Keratinocyte (primary cell): ENCODE measurements around the gene METTL8.

Experiments used
- EZH2 ChIP-seq: IDR thresholded peaks from one replicate; pipeline ENCODE4 v1.6.1; 2012; ENCODE audit warnings: inconsistent platforms, mild to moderate bottlenecking, low read length, moderate library complexity
- TF ChIP-seq, protein P1 (sequence below), 3 experiments: IDR thresholded peaks in 1 of 3; conservative IDR thresholded peaks in 1 of 3; optimal IDR thresholded peaks in 1 of 3; 2 replicates in 2 of 3; 3 replicates in 1 of 3; pipeline versions ENCODE3 to v1.5.1; 2011; ENCODE audit warnings: low read length in 3 of 3, mild to moderate bottlenecking in 3 of 3, moderate library complexity in 2 of 3, control low read depth in 1 of 3, inconsistent platforms in 1 of 3; ENCODE audit not compliant: insufficient read depth in 2 of 3; ENCODE audit errors: extremely low read depth in 1 of 3

DNA sequence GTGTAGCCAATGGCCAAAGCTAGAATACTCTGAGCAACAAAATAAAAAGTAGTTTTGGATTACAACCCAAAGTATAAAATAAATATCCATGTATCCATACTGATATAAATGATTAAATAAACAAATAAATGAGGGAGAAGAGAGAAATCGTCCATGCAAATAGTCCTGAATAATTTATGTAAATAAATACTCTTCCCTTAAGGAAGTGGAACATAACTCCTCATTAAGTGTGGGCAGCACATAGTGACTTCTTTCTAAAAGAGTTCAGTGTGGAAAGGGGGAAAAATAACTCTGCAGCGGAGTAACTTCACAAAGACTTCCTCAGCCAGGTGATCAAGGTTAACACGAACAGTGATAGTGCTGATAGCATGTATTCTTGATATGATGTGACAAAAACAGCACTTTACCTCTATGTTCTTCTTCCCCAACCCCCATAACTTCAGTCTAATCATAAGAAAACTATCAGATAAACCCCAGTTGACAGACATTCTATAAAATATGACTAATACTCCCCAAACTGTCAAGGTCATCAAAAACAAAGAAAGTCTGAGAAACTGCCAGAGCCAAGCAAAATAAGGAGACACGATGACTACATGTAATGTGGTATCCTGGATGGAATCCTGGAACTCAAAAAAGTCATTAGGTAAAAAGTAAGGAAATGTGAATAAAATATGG is 30.7 kb downstream of the METTL8 start:
- TF ChIP-seq, protein P1, sequence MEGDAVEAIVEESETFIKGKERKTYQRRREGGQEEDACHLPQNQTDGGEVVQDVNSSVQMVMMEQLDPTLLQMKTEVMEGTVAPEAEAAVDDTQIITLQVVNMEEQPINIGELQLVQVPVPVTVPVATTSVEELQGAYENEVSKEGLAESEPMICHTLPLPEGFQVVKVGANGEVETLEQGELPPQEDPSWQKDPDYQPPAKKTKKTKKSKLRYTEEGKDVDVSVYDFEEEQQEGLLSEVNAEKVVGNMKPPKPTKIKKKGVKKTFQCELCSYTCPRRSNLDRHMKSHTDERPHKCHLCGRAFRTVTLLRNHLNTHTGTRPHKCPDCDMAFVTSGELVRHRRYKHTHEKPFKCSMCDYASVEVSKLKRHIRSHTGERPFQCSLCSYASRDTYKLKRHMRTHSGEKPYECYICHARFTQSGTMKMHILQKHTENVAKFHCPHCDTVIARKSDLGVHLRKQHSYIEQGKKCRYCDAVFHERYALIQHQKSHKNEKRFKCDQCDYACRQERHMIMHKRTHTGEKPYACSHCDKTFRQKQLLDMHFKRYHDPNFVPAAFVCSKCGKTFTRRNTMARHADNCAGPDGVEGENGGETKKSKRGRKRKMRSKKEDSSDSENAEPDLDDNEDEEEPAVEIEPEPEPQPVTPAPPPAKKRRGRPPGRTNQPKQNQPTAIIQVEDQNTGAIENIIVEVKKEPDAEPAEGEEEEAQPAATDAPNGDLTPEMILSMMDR (optimal IDR thresholded peaks at IDR 0.05 in 1 of 3, IDR thresholded peaks at IDR 0.05 in 1 of 3, conservative IDR thresholded peaks at IDR 0.05 in 1 of 3; ENCODE audit: extremely low read depth in 1 of 3, insufficient read depth in 2 of 3, low read length in 3 of 3) = no peak
- TF ChIP-seq EZH2 = no peak
